Measurements from ENCODE around the gene CCDC3.
"Not testable (repeated sequence)": the region's sequence is repeated elsewhere in the genome, so short reads cannot be mapped to it uniquely, and the experiment has no call there.

Gene CCDC3

GRCh38 chr10:13001887-13002212, 337 bp upstream of the CCDC3 start:
- DNase-seq (ENCODE audit: low read depth) = no peak
- no peak for TF ChIP-seq CTCF (IDR thresholded peaks at IDR 0.05; ENCODE audit: control insufficient read depth, extremely low read depth, insufficient read depth)
- H3K4me3 ChIP-seq (ENCODE audit: low read depth, low read length) = no peak overlapping the region

- no peak for DNase-seq (ENCODE audit: low read depth)
- no peak for TF ChIP-seq CTCF (IDR thresholded peaks at IDR 0.05; ENCODE audit: control insufficient read depth, extremely low read depth, insufficient read depth)
- no peak overlapping the region for H3K4me3 ChIP-seq (ENCODE audit: low read depth, low read length)
Observed at GRCh38 chr10:13000431-13000830, 1.1 kb downstream of the CCDC3 start.

GRCh38 chr10:12999849-13000248, 1.7 kb downstream of the CCDC3 start:
- DNase-seq (ENCODE audit: low read depth) = no peak
- no peak overlapping the region for H3K4me3 ChIP-seq (ENCODE audit: low read depth, low read length)
- no peak for TF ChIP-seq CTCF (IDR thresholded peaks at IDR 0.05; ENCODE audit: control insufficient read depth, extremely low read depth, insufficient read depth)

- no peak for DNase-seq (ENCODE audit: low read depth)
- H3K4me3 ChIP-seq (ENCODE audit: low read depth, low read length) = no peak overlapping the region
- TF ChIP-seq CTCF (IDR thresholded peaks at IDR 0.05; ENCODE audit: control insufficient read depth, extremely low read depth, insufficient read depth) = no peak
Observed at GRCh38 chr10:12995425-12995861, 6.1 kb downstream of the CCDC3 start.

- no peak overlapping the region for H3K4me3 ChIP-seq (ENCODE audit: low read depth, low read length)
- no peak for DNase-seq (ENCODE audit: low read depth)
- no peak for TF ChIP-seq CTCF (IDR thresholded peaks at IDR 0.05; ENCODE audit: control insufficient read depth, extremely low read depth, insufficient read depth)
Observed at GRCh38 chr10:12993595-12993994, 7.9 kb downstream of the CCDC3 start.

- H3K4me3 ChIP-seq (ENCODE audit: low read depth, low read length) = no peak overlapping the region
- TF ChIP-seq CTCF (IDR thresholded peaks at IDR 0.05; ENCODE audit: control insufficient read depth, extremely low read depth, insufficient read depth) = no peak
- DNase-seq (ENCODE audit: low read depth) = no peak
Observed at GRCh38 chr10:12985347-12985746, 16.2 kb downstream of the CCDC3 start.

GRCh38 chr10:12984165-12984747, 17.3 kb downstream of the CCDC3 start:
- no peak for DNase-seq (ENCODE audit: low read depth)
- no peak for TF ChIP-seq CTCF (IDR thresholded peaks at IDR 0.05; ENCODE audit: control insufficient read depth, extremely low read depth, insufficient read depth)
- H3K4me3 ChIP-seq (ENCODE audit: low read depth, low read length) = no peak overlapping the region

- not testable (repeated sequence) for DNase-seq (ENCODE audit: low read depth); H3K4me3 ChIP-seq (ENCODE audit: low read depth, low read length)
Observed at GRCh38 chr10:12983568-12983967, 17.9 kb downstream of the CCDC3 start.
